Endodermal cell (in vitro differentiated cells): ENCODE results near the gene OPRL1. TPM values are rescaled to one million over a fixed set of nuclear protein-coding genes. Genes with fewer than 3 reads are reported as not detected.

Source experiments
- DNase-seq: peaks from one replicate; pipeline ENCODE4 v3.0.0-alpha.2; 2017
- H3K27ac ChIP-seq: 2 replicates; pipeline ENCODE4 v1.5.1; 2013; ENCODE audit warnings: mild to moderate bottlenecking, low read depth, low read length, moderate library complexity
- H3K27me3 ChIP-seq: 2 replicates; pipeline ENCODE4 v1.6.1; 2013; ENCODE audit warnings: mild to moderate bottlenecking, low read length, moderate library complexity; ENCODE audit not compliant: insufficient read depth, control insufficient read depth, poor library complexity, severe bottlenecking
- H3K36me3 ChIP-seq: 2 replicates; pipeline ENCODE4 v1.7.0; 2013; ENCODE audit warnings: mild to moderate bottlenecking, low read length, moderate library complexity; ENCODE audit not compliant: control insufficient read depth, insufficient read depth
- H3K4me1 ChIP-seq: one replicate; pipeline ENCODE4 v1.7.0; 2013; ENCODE audit warnings: low read length; ENCODE audit not compliant: control insufficient read depth, insufficient read depth
- H3K4me3 ChIP-seq: 2 replicates; pipeline ENCODE4 v1.5.1; 2013; ENCODE audit warnings: mild to moderate bottlenecking, low read length, moderate library complexity
- H3K9ac ChIP-seq: 2 replicates; pipeline ENCODE4 v1.6.1; 2013; ENCODE audit warnings: mild to moderate bottlenecking, low read length, moderate library complexity; ENCODE audit not compliant: poor library complexity, severe bottlenecking; ENCODE audit errors: extremely low read depth
- H3K9me3 ChIP-seq: 2 replicates; pipeline ENCODE4 v1.6.1; 2013; ENCODE audit warnings: mild to moderate bottlenecking, low read length, moderate library complexity; ENCODE audit not compliant: control insufficient read depth
- H3K27ac Mint-ChIP-seq: 2 replicates; pipeline ENCODE4 v1.8.0; 2020; ENCODE audit warnings: mixed read lengths
- H3K27me3 Mint-ChIP-seq: 2 replicates; pipeline ENCODE4 v1.8.0; 2021; ENCODE audit warnings: mild to moderate bottlenecking, mixed read lengths; ENCODE audit not compliant: insufficient read depth
- H3K36me3 Mint-ChIP-seq: 2 replicates; pipeline ENCODE4 v1.8.0; 2020; ENCODE audit warnings: low read depth, mixed read lengths
- H3K4me1 Mint-ChIP-seq: 2 replicates; pipeline ENCODE4 v1.8.0; 2020; ENCODE audit warnings: mixed read lengths
- H3K4me3 Mint-ChIP-seq: 2 replicates; pipeline ENCODE4 v1.8.0; 2020; ENCODE audit warnings: mild to moderate bottlenecking, moderate library complexity, mixed read lengths
- H3K9me3 Mint-ChIP-seq: 2 replicates; pipeline ENCODE4 v1.8.0; 2020; ENCODE audit warnings: mild to moderate bottlenecking, mixed read lengths
- CTCF ChIP-seq: fragments of 200-600 bp; sonication (generic); conservative IDR thresholded peaks from 2 replicates; pipeline ENCODE4 v1.5.0; 2021; ENCODE audit warnings: antibody characterized with exemption, mild to moderate bottlenecking
- WGBS, 2 experiments: methylation state at CpG; one replicate each; pipeline versions ENCODE4 v1.1.5 to v1.1.7; 2013; ENCODE audit warnings: missing lambda C conversion rate in 2 of 2, mixed read lengths in 1 of 2; ENCODE audit not compliant: insufficient coverage in 1 of 2, insufficient read length in 1 of 2; 5-methylcytosine and 5-hydroxymethylcytosine counted together
- total RNA-seq, 2 donors: library from RNA; stranded (reverse); fragmentation: NEBNext Ultra II Directional in 1 of 2; extraction: Animal tissue kit (Norgen Biotek cat#: 25700) in 1 of 2; gene quantifications; 2 replicates in 1 of 2; 3 replicates in 1 of 2; pipeline ENCODE4 v1.2.1, GENCODE V29; 2021

Gene OPRL1
- total RNA-seq, 2 donors from 2014 or later: 4.1 to 5.5 TPM

- Histone ChIP-seq H3K4me3 (no peak overlapping the region), H3K27ac (no peak overlapping the region), H3K9me3 (no peaks in the 10 kb centered on the region), H3K4me1 (no peaks in the 10 kb centered on the region), H3K36me3 (no peaks in the 10 kb centered on the region), H3K27me3 (no peaks in the 10 kb centered on the region), H3K9ac (no peak overlapping the region)
- Mint-ChIP-seq H3K27me3 (no peaks in the 10 kb centered on the region), H3K36me3 (no peaks in the 10 kb centered on the region), H3K4me3 (no peak overlapping the region), H3K27ac (no peak overlapping the region), H3K9me3 (no peaks in the 10 kb centered on the region), H3K4me1 (peaks cover 5% of the 10 kb centered on the region)
- no peak for TF ChIP-seq CTCF
- DNase-seq: no peak
- 91 to 93% methylated on average over 26 to 32 of the region's 32 CpGs for WGBS, 2 experiments
Observed at GRCh38 chr20:64136004-64136710, 56.3 kb downstream of the OPRL1 start.

DNA sequence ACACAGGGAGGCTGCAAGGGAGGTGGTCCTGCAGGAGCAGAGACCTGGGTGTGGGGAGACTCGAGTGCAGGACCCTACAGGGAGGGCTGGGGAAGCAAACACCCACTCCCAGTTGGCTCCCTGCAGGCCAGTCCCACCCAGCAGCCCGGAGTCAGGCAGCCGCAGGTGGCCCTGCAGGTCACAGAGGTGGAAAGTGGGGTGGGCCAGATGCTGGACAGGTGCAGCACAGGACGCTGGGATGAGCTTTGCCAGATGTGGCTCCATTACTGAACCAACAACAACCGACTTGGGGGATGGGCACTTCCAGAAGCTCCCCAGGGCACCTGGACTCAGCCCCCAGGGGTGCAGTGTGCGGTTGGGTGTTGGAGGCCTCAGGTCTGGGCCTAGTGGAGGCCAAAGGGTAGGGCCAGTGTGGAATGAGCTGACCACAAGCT is 57.7 kb downstream of the OPRL1 start:
- no peak for TF ChIP-seq CTCF
- Histone ChIP-seq H3K9ac (no peak overlapping the region), H3K36me3 (no peaks in the 10 kb centered on the region), H3K4me1 (no peaks in the 10 kb centered on the region), H3K27ac (no peak overlapping the region), H3K9me3 (no peaks in the 10 kb centered on the region), H3K4me3 (no peak overlapping the region), H3K27me3 (no peaks in the 10 kb centered on the region)
- no peaks in the 10 kb centered on the region for H3K9me3 Mint-ChIP-seq
- no peaks in the 10 kb centered on the region for H3K36me3 Mint-ChIP-seq
- no peak overlapping the region for H3K27ac Mint-ChIP-seq
- 91 to 92% methylated on average over 6 of the region's 6 CpGs for WGBS, 2 experiments
- peaks cover 5% of the 10 kb centered on the region for H3K4me1 Mint-ChIP-seq
- DNase-seq: no peak
- no peaks in the 10 kb centered on the region for H3K27me3 Mint-ChIP-seq
- H3K4me3 Mint-ChIP-seq: no peak overlapping the region

DNA sequence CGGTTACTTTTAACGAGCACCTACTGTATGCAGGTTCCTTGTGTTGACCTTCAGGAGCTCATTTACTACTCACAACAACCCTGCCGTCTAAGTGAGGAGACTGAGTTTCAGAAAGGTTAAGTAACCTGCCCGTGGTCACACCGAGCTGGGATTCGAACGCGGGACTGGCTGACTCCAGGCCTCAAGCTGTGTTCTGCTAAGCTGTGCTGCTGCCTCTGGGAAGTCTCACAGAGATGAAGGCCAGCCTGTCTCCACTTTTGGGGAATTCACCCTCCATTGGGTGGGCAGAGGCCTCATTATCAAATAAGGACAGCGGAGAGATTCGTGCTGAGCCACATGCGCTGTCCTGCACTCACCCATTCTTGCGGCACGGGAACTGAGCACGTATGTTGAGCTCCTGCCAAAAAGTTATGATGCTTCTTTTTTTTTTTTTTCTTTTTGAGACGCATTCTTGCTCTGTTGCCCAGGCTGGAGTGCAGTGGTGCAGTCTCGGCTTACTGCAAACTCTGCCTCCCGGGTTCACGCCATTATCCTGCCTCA is 58.5 kb downstream of the OPRL1 start:
- WGBS, 2 experiments: 90 to 97% methylated on average over 16 to 18 of the region's 18 CpGs
- Histone ChIP-seq H3K36me3 (no peaks in the 10 kb centered on the region), H3K4me3 (no peak overlapping the region), H3K27me3 (no peaks in the 10 kb centered on the region), H3K9ac (no peak overlapping the region), H3K9me3 (no peaks in the 10 kb centered on the region), H3K27ac (no peak overlapping the region), H3K4me1 (no peaks in the 10 kb centered on the region)
- Mint-ChIP-seq H3K36me3 (no peaks in the 10 kb centered on the region), H3K27me3 (no peaks in the 10 kb centered on the region), H3K4me3 (no peak overlapping the region), H3K27ac (no peak overlapping the region), H3K9me3 (no peaks in the 10 kb centered on the region), H3K4me1 (peaks cover 5% of the 10 kb centered on the region)
- no peak for DNase-seq
- no peak for TF ChIP-seq CTCF
